Globus pallidus (tissue), 1 donor: ENCODE results near the gene PTAFR.

Source experiments
- DNase-seq: peaks from one replicate; pipeline ENCODE4 v3.0.0-alpha.2; 2015; ENCODE audit warnings: low spot score

PTAFR gene

DNA sequence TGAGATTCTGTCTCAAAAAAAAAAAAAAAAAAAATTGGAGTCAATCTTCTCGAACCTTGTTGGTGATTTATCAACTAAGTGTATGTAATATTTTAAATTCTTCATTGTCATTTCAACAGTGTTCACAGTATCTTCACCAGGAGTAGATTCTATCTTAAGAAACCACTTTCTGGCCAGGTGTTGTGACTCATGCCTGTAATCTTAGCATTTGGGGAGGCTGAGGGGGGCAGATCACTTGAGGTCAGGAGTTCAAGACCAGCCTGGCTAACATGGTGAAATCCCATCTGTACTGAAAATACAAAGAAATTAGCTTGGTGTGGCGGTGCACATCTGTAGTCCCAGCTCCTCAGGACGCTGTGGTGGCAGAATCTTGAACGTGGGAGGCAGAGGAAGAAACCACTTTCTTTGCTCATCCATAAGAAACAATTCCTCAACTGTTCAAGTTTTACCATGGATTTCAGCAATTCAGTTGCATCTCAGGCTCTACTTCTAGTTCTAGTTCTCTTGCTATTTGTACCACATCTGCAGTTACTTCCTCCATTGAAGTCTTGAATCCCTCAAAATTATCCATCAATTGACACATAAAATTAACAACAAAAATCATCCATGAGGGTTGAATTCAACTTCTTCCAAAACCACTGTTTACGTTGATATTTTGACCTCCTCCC lies 57.7 kb downstream of the PTAFR start:
- no peak for DNase-seq

DNA sequence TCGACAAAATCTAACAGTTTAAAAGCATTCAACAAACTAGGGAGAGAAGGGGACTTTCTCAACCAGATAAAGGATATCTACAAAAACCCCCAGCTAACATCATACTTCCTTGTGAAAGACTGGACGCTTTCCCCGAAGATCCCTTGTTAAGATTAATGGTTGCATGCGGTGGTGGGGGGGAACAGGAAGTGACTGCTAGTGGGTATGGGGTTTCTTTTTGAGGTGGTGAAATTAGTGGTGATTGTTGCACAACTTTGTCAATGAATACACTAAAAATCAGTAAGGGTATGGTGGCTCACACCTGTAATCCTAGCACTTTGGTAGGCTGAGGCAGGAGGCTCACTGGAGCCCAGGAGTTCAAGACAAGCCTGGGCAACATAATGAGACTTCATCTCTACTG lies 61.2 kb downstream of the PTAFR start:
- no peak for DNase-seq

DNA sequence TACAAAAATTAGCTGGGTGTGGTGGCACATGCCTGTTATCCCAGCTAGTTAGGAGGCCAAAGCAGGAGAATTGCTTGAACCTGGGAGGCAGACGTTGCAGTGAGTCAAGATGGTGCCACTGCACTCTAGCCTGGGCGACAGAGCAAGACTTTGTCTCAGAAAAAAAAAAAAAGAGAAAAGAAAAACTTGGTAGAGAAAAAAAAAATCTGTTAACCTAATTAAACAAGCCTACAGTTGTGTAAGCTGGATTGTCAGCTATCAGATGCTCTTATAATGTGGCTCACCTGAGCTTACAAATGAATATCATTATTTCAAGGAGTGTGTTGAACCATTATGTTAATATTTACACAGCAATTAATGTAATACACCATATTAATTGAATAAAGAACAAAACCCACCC lies 61.6 kb downstream of the PTAFR start:
- DNase-seq: no peak

DNA sequence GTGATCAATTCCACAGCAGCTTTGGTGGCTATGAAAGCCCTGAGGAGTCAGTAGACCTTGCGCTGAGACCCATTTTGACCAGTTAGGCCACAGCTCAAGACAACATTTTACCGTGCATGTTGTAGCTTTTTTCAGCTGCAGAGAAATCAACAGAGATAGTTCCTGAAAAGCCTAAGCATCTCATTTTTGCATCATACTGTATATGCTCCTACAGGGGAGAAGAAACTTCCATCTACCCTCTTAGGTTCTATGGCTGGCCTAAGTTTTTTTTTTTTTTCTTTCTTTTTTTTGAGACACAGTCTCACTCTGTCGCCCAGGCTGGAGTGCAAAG lies 63.3 kb downstream of the PTAFR start:
- no peak for DNase-seq

DNA sequence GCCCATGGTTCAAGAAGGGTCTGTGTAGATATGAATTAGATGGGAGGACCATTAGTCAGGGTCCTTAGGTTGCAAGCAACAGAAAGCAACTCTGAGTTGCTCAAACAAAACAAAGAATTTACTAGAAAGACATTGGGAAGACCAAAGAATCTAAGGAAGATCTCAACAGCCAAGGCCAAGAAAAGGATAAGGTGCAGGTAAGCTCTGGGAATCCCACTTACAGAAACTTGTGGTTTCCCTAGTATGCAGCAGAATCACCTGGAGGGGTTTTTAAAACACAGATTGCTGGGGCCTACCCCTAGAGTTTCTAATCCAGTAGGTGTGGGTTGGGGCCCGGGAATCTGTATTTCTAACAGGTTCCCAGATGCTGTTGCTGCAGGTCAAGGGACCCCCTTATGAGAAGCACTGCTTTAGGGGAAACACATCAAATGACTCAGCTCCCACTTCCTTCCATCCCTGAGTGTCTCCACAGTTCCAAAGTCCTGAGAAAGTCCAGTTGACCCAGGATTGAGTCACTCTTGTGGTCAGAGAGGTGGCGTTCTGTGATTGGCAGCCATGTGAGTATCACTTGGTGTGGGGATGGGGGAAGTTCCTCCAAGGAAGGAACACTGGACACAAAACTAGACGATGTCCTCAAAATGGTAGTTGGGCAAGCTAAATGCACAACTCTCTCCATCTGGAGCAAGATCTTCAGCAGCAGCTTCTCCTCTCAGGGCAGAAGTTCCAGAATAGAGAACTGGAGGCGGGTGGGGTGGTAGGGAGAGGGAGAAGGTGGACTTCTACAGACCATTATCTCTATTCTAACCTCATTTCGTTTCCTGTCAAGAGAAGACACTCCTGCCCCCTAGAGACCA lies 63.9 kb downstream of the PTAFR start:
- DNase-seq: no peak

DNA sequence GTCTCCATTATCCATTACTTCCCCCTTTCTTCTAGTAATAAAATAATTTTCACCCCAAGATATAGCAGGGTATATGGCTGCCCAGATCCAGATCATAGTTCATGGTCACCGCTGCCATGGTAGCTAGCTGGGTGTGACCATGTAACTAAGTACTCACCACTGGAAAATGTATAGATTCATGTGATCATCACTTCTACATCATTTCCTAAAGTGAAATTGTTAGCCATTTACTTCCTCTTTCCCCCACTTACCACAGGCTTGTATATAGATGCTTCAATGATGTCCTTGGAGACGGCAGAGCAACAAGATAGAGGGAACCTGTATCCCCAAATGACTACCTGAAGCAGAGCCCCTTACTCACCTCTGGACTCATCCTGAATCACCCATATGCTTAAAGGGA lies 65.3 kb downstream of the PTAFR start:
- no peak for DNase-seq

DNA sequence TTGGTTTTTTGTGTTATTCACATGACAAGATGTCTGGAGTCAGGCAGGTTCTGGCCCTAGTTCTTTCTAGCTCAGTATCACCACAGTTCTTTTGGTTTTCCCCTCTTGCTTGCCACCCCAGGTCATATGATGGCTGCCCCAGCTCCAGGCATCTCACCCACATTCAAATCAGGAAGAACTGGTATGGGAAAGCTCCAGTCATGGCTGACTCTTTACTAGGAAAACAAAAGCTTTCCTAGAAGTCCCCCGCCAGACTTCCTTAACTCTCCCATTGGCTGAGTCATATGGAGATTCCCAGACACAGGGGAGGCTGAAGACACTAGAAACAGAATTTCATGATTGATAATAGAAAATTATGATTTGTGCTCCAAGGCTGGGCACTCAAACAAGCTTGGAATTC lies 65.9 kb downstream of the PTAFR start:
- no peak for DNase-seq

DNA sequence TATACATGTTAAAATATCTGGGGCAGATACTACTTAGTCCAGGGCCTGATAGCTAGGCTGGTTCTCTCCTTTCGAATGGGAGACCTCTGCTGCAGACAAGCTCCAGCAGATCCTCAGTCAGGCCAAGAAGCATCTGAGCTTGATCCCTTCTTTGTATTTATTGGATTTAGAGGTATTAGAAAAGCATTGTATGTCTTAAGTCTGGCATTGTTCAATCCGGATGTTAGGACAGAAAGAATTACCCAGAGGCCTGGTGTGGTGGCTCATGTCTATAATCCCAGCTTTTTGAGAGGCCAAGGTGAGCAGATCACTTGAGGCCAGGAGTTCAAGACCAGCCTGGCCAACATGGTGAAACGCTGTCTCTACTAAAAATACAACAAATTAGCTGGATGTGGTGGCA lies 66.9 kb downstream of the PTAFR start:
- DNase-seq: no peak

DNA sequence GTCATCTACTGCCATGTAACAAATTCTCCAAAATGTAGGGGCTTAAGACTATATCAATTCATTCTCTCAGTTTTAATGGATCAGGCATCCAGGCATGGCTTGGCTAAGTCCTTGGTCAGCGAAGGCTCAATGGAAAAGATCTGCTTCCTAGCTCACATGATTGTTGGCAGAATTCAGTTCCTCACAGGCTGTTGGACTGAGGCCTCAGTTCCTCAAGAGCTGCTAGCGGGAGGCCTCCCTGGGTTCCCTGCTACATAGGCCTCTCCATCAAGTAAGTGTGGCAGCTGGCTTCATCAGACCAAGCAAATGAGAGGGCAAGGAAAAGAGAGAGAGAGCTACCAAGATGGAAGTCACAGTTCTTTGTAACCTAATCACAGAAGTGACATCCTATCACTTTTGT lies 68.5 kb downstream of the PTAFR start:
- no peak for DNase-seq

DNA sequence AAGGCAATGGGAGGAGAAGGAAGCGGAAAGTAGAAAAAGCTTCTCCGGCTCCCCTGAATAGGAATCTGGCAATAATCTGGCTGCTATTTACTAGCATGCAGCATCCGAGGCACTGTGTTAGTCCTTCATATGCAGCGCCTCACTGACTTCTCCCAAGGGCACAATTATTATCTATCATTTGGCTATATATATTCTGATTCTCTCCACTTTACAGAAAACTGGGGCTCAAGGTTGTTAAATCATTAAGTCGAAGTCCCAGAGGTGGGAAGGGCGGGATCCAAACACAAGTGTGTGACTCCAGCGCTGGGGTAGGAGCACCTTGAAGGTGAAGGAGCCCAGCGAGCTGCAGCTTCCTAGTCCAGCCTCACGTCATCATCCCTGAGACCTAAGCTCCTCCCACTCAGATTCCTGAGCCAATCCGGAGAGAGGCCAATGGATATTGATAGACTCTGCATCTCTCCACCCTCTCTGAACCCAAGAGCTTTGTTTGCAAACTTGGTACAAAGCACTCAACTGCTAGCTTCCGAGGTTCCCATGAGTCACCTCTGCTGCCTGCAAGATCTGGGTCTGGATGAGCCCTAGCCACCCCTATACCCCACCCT lies 71.5 kb downstream of the PTAFR start:
- peak; percentile 93 for DNase-seq

DNA sequence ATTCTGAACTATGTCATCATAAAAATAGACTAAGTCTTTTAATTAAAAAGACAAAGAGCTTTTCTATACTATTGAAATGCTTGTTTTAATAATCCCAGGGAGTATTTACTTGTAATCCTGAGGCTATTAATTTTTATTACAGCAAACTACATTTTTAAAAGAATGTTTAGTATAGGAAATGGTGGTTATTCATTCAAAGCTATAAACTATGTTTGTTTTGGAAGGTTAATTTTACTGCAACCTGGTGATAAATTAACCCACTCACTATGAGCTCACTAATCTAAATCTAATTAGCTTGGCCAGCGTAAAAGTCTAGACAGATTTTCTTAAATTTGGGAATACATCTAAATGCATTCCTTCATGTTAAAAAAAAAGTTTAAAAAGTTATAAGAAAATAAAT lies 74.3 kb downstream of the PTAFR start:
- no peak for DNase-seq

DNA sequence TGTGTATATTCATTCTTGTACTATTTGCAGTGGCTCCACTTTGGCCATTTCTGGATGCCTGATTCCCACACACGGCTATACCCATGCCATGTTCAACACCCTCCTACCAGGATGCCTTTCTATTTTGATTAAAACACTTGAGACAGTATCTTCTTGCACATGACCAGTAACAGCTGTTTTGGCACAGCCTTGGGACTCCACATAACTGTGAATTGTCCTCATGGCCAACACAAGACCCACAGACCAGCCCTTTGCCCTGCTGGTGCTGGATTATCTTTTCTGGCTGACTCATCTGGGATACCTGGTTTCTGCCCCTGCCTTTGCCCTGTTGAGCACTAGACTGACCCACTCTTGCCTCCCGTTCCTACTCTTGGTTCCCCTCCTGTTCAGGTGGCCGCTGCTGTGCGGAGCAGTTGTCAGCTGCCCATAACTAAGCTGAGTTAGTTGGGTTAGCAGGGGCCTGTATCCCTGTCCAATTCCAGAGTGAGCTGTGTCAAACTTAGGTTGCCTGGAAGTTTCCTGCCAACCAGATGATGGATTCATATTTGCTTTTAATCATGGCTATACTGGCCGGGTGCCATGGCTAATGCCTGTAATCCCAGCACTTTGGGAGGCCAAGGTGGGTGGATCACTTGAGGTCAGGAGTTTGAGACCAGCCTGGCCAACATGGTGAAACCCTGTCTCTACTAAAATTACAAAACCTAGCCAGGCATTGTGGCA lies 77.3 kb downstream of the PTAFR start:
- no peak for DNase-seq
